GM18951 (cell line): ENCODE results near the gene LEUTX.

ENCODE experiments used
- POLR2A ChIP-seq: IDR thresholded peaks from 4 replicates; pipeline ENCODE4 v1.6.1; 2011; ENCODE audit warnings: mild to moderate bottlenecking; ENCODE audit not compliant: insufficient read length, insufficient read depth; ENCODE audit errors: extremely low read depth
- in situ Hi-C: fragments of 300-500 bp; cut with MboI; formaldehyde crosslinking; loops from one replicate; pipeline ENCODE4 v1.12.0; 2022; ENCODE audit warnings: low sequenced_read_pairs, mixed read lengths, inconsistent platforms; ENCODE audit not compliant: unreplicated experiment

LEUTX gene, protein sequence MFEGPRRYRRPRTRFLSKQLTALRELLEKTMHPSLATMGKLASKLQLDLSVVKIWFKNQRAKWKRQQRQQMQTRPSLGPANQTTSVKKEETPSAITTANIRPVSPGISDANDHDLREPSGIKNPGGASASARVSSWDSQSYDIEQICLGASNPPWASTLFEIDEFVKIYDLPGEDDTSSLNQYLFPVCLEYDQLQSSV

GRCh38 chr19:39778763-39779162 lies at the start of gene LEUTX:
Gene LEUTX (plus strand): TSS chr19:39778854. CDS start chr19:39778921, 67 bp downstream.
- TF ChIP-seq POLR2A, result no peak
- in situ Hi-C loops, result no loop called here

- TF ChIP-seq POLR2A, result no peak
- in situ Hi-C loops, result no loop called here
Observed at GRCh38 chr19:39729594-39729993, 49.1 kb upstream of the LEUTX start.

- in situ Hi-C loops, result no loop called here
Observed at GRCh38 chr19:39731685-39732084, 47.0 kb upstream of the LEUTX start.

DNA sequence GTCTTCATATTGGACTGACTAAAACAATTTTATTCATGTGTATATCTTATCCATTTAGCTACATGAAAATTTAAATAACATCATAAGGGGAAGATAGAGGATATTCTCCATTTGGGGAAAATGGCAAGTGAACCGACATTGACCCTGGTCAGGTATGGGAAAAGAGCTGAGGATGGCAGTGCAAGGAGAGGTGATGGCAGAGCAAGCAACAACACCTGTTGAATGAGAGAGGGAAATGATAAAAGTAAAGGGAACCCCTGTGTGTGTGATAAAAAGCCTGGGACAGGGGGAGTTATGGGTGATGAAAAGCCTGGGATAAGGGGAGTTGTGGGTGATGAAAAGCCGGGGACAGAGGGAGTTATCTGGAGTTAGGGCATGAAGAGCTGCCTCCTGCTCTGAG lies 44.8 kb upstream of the LEUTX start:
- TF ChIP-seq POLR2A, result no peak
- in situ Hi-C loops, result no loop called here

More at GRCh38 chr19:39731685-39732084, 47.0 kb upstream of the LEUTX start:
- TF ChIP-seq POLR2A, result no peak

DNA sequence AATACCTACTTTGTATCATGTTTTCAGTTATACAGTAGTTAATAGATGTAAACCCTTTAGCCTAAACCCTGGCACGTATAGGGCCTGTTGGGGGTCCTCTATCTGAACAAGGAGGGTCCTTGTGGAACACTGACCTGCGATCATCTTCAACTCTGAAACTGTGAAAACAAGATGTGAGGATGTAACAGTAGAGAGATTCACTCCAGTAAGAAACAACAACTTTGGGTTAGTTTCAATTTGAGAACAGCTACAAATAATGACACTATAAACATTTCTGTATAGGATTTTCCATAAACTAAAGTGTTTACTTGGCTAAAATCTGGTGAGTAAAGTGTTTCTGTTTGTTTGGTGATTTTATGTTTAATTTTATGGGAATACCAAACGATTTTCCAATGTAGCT lies 43.0 kb upstream of the LEUTX start:
- TF ChIP-seq POLR2A, result no peak
- in situ Hi-C loops, result no loop called here

GRCh38 chr19:39736088-39736487 lies 42.6 kb upstream of the LEUTX start:
- no peak for TF ChIP-seq POLR2A
- in situ Hi-C loops, result no loop called here

- TF ChIP-seq POLR2A, result no peak
- in situ Hi-C loops, result no loop called here
Observed at GRCh38 chr19:39737351-39737750, 41.3 kb upstream of the LEUTX start.

- in situ Hi-C loops, result no loop called here
- no peak for TF ChIP-seq POLR2A
Observed at GRCh38 chr19:39737891-39738290, 40.8 kb upstream of the LEUTX start, which contains the start of gene CLC. Gene CLC (minus strand): TSS chr19:39738029. CDS start chr19:39737952, 77 bp downstream.

DNA sequence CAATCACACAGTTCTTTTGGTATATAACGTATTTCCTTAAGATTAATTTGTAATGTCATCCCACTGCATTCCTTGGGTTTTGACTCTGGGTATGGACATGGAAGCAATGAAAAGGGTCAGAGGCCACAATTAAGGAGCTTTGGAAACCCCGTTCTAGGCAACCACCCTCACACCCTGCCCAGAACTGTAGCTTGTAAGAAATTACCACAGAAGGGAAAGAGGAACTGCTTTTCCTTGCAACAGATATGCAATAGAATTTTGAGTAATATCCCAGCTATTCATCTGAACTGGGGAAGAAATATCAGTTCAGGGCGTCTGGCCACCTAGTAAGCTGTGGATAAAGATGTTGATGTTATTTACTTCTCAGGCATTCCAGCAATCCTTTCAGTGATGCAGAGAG lies 39.8 kb upstream of the LEUTX start:
- TF ChIP-seq POLR2A, result no peak
- in situ Hi-C loops, result no loop called here

DNA sequence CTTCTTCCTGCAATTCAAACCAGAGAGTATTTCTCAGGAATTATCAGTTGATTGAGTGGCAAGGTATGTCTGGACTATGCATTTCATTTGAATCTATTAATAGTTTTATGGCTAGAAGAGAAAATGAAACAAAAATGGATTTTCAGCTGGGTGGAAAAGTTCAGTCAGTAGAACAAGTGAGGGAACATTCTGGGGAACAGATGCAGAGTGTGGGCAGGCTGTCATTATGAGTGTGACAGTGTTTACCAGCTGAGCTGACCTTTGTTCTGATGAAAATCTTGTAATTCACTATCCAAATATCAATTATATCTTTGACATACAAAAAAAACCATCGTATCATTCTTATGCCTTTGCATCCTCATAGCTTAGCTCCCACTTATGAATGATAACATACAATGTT lies 38.3 kb upstream of the LEUTX start:
- in situ Hi-C loops, result no loop called here
- TF ChIP-seq POLR2A, result no peak

DNA sequence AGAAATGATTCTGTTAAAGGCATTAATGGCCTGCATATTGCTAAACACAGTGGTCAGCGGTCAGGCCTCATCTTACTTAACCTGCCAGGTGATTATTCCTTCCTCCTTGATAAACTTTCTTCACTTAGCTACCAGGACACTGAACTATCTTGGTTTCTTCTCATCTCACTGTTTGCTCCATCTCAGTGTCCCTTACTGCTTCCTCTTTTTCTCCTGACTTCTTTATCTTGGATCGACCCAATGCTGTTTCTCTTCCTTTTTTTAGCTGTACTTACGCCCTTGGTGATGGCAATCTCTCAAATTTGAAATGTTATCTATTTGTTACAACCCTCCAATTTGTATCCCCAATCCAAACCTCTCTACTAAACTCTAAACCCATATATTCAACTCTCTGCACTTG lies 33.0 kb upstream of the LEUTX start:
- TF ChIP-seq POLR2A, result no peak
- in situ Hi-C loops, result no loop called here

DNA sequence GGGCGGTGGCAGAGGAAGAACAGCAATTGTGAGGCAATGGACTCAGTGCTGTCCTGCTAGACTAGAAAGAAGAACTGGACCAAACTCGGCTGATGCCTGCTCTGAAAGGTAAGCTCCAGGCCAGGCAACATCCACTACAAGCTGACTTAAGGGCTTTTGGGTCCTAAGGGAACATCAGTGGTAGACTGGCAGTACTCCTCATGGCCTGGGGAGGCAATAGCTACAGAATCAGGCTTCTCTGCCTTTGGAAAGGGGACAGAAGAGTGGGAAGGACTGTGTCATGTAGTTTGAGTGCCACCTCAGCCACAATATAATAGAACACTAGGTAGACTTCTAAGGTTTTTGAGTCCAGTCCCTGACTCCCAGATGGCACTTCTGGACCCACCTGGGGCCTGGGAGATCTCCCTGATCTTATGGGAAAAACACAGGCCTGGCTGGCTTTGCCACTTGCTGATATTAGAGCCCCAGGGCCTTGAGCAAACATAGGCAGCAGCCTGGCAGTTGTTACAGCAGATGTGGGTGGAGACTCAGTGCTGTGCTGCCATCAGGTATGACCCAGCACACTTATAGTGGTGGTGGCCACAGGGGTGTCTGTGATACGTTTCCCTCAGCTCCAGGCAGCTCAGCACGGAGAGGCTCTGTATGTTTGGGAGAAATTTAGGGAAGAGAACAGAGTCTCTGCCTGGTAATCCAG lies 31.7 kb upstream of the LEUTX start:
- no peak for TF ChIP-seq POLR2A
- in situ Hi-C loops, result no loop called here

- TF ChIP-seq POLR2A, result no peak
Observed at GRCh38 chr19:39749981-39750380, 28.7 kb upstream of the LEUTX start.

DNA sequence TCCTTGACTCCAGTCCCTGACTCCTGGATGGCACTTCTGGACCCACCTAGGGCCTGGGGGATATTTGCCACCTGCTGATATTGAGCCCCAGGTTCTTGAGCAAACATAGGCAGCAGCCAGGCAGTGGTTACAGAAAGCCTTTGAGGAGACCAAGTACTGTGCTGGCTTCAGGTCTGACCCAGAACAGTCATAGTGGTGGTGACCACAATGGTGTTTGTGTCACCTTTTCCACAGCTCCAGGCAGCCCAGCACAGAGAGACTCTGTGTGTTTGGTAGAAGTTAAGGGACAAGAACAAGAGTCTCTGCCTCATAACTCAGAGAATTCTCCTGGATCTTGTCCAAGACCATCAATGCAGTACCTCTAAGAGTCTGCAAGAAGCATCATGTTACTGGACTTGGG lies 26.3 kb upstream of the LEUTX start:
- no peak for TF ChIP-seq POLR2A
- in situ Hi-C loops, result no loop called here

More at GRCh38 chr19:39749981-39750380, 28.7 kb upstream of the LEUTX start:
- in situ Hi-C loops, result no loop called here

- in situ Hi-C loops, result no loop called here
- TF ChIP-seq POLR2A, result no peak
Observed at GRCh38 chr19:39752795-39753194, 25.9 kb upstream of the LEUTX start.

- in situ Hi-C loops, result no loop called here
- TF ChIP-seq POLR2A, result no peak
Observed at GRCh38 chr19:39754544-39754943, 24.1 kb upstream of the LEUTX start.
